SK-N-SH (cell line): ENCODE data around the gene ANTKMT. TPM values are rescaled to one million over a fixed set of nuclear protein-coding genes. Genes with fewer than 3 reads are reported as not detected.

ENCODE experiments used
- CTCF ChIA-PET: fragments of 300-600, 350-600 bp; formaldehyde crosslinking; extraction: SDS; loops from one replicate; lab custom pipeline; 2021; lab: Yijun Ruan, JAX
- POLR2A ChIA-PET: fragments of 350-600 bp; sonication (Branson Sonifier 250); formaldehyde crosslinking; extraction: SDS; loops from one replicate; lab custom pipeline; 2020; ENCODE audit warnings: antibody characterized with exemption, inconsistent platforms; lab: Yijun Ruan, JAX
- DNase-seq: peaks from one replicate; pipeline ENCODE4 v3.0.0; 2012
- H2AFZ ChIP-seq: fragments of 200-600 bp; sonication (generic); 2 replicates; pipeline ENCODE4 v1.8.1; 2016; ENCODE audit warnings: antibody characterized with exemption, mild to moderate bottlenecking, low read depth
- H3F3A ChIP-seq: fragments of 200-600 bp; sonication (generic); replicated peaks from 2 replicates; pipeline ENCODE3; 2016; ENCODE audit warnings: antibody characterized with exemption, mild to moderate bottlenecking; ENCODE audit not compliant: insufficient read depth
- H3K27ac ChIP-seq, 2 experiments: fragments of 200-500 bp in 1 of 2; fragments of 200-600 bp in 1 of 2; sonication (Bioruptor generic) in 1 of 2; sonication (generic), shearing (Covaris generic) in 1 of 2; 2 replicates each; pipeline versions ENCODE4 v1.5.1 to v1.6.1; 2014 to 2016; ENCODE audit warnings: low read depth in 2 of 2, inconsistent platforms in 1 of 2, low read length in 1 of 2, mild to moderate bottlenecking in 1 of 2, mixed read lengths in 1 of 2
- H3K27me3 ChIP-seq: fragments of 200-600 bp; sonication (generic), shearing (Covaris generic); 2 replicates; pipeline ENCODE4 v1.6.1; 2016; ENCODE audit warnings: mixed run types; ENCODE audit not compliant: insufficient read depth
- H3K36me3 ChIP-seq, 2 experiments: fragments of 200-500 bp in 1 of 2; fragments of 200-600 bp in 1 of 2; sonication (Bioruptor generic) in 1 of 2; sonication (generic) in 1 of 2; replicated peaks in 1 of 2; 2 replicates each; pipeline versions ENCODE3 to v1.5.1; 2014 to 2016; ENCODE audit warnings: low read length in 1 of 2, mild to moderate bottlenecking in 1 of 2; ENCODE audit not compliant: insufficient read depth in 2 of 2, control insufficient read depth in 1 of 2
- H3K4me1 ChIP-seq, 2 experiments: fragments of 200-500 bp in 1 of 2; fragments of 200-600 bp in 1 of 2; sonication (Bioruptor generic) in 1 of 2; sonication (generic), shearing (Covaris generic) in 1 of 2; 2 replicates each; pipeline versions ENCODE4 v1.5.1 to v1.6.1; 2014 to 2016; ENCODE audit warnings: low read depth in 1 of 2, low read length in 1 of 2, mixed run types in 1 of 2; ENCODE audit not compliant: insufficient read depth in 2 of 2, control insufficient read depth in 1 of 2
- H3K4me2 ChIP-seq: fragments of 200-600 bp; sonication (generic), shearing (Covaris generic); 2 replicates; pipeline ENCODE4 v1.6.1; 2017; ENCODE audit warnings: mixed run types
- H3K4me3 ChIP-seq, 2 experiments: fragments of 200-500 bp in 1 of 2; fragments of 200-600 bp in 1 of 2; sonication (Bioruptor generic) in 1 of 2; sonication (generic), shearing (Covaris generic) in 1 of 2; 2 replicates each; pipeline versions ENCODE4 v1.5.1 to v1.8.1; 2014 to 2016; ENCODE audit warnings: low read depth in 2 of 2, inconsistent platforms in 1 of 2, low read length in 1 of 2, mild to moderate bottlenecking in 1 of 2, mixed read lengths in 1 of 2, moderate library complexity in 1 of 2
- H3K79me2 ChIP-seq: fragments of 200-600 bp; sonication (generic); 2 replicates; pipeline ENCODE4 v1.8.1; 2017; ENCODE audit warnings: mild to moderate bottlenecking; ENCODE audit not compliant: insufficient read depth
- H3K9ac ChIP-seq: fragments of 200-600 bp; sonication (generic); 2 replicates; pipeline ENCODE4 v1.6.1; 2017; ENCODE audit warnings: mixed run types
- H3K9me2 ChIP-seq: fragments of 200-600 bp; sonication (generic); 2 replicates; pipeline ENCODE4 v1.6.1; 2017; ENCODE audit warnings: mixed run types
- H3K9me3 ChIP-seq: fragments of 200-600 bp; sonication (generic); 2 replicates; pipeline ENCODE4 v1.6.1; 2017; ENCODE audit warnings: mixed run types, mild to moderate bottlenecking, moderate library complexity
- H4K20me1 ChIP-seq: fragments of 200-600 bp; sonication (generic); 2 replicates; pipeline ENCODE4 v1.6.1; 2017; ENCODE audit warnings: mild to moderate bottlenecking, mixed run types; ENCODE audit not compliant: insufficient read depth
- CHD2 ChIP-seq: fragments of 150-350 bp; IDR thresholded peaks from 2 replicates; pipeline ENCODE4 v1.6.1; 2018; ENCODE audit warnings: low read length; ENCODE audit not compliant: partially characterized antibody
- EP300 ChIP-seq, 2 experiments: IDR thresholded peaks; 2 replicates each; pipeline versions ENCODE4 v1.4.0 to v1.6.1; 2012; ENCODE audit warnings: borderline replicate concordance in 1 of 2, low read depth in 1 of 2, low read length in 1 of 2
- EZH2phosphoT487 ChIP-seq: fragments of 200-600 bp; sonication (generic); IDR thresholded peaks from 2 replicates; pipeline ENCODE4 v1.6.1; 2017; ENCODE audit warnings: low read depth, mixed run types, mild to moderate bottlenecking, antibody characterized with exemption, moderate library complexity, borderline replicate concordance
- FOSL2 ChIP-seq: IDR thresholded peaks from 2 replicates; pipeline ENCODE4 v1.4.0; 2012; ENCODE audit warnings: low read depth, mild to moderate bottlenecking, moderate library complexity, borderline replicate concordance
- FOXJ3 ChIP-seq: sonication (generic); formaldehyde crosslinking; IDR thresholded peaks from 2 replicates; pipeline ENCODE4 v1.5.1; 2020; ENCODE audit warnings: mild to moderate bottlenecking, missing genetic modification reagents
- FOXM1 ChIP-seq: IDR thresholded peaks from 2 replicates; pipeline ENCODE4 v1.4.0; 2012; ENCODE audit warnings: low read depth, mild to moderate bottlenecking
- GABPA ChIP-seq: IDR thresholded peaks from 2 replicates; pipeline ENCODE4 v1.4.0; 2012; ENCODE audit warnings: low read depth, mild to moderate bottlenecking
- IRF3 ChIP-seq: fragments of 150-350 bp; IDR thresholded peaks from 2 replicates; pipeline ENCODE4 v1.6.1; 2016; ENCODE audit warnings: mild to moderate bottlenecking, low read depth, low read length
- JUND ChIP-seq: IDR thresholded peaks from 2 replicates; pipeline ENCODE4 v1.4.0; 2012
- MXI1 ChIP-seq: IDR thresholded peaks from 2 replicates; pipeline ENCODE4 v1.6.1; 2012; ENCODE audit warnings: mild to moderate bottlenecking, low read depth, low read length, improper control_type of control experiment
- NFIC ChIP-seq: IDR thresholded peaks from 2 replicates; pipeline ENCODE4 v1.4.0; 2012; ENCODE audit warnings: borderline replicate concordance
- POLR2AphosphoS5 ChIP-seq: IDR thresholded peaks from 2 replicates; pipeline ENCODE4 v1.6.1; 2012; ENCODE audit warnings: low read depth, low read length
- RCOR1 ChIP-seq: fragments of 150-350 bp; IDR thresholded peaks from 2 replicates; pipeline ENCODE4 v1.6.1; 2017; ENCODE audit warnings: antibody characterized with exemption, low read length
- RFX5 ChIP-seq: IDR thresholded peaks from 2 replicates; pipeline ENCODE4 v1.6.1; 2012; ENCODE audit warnings: mild to moderate bottlenecking, improper control_type of control experiment, low read length
- SIN3A ChIP-seq: IDR thresholded peaks from 2 replicates; pipeline ENCODE4 v1.6.1; 2012; ENCODE audit warnings: low read depth, mild to moderate bottlenecking, low read length, moderate library complexity, borderline replicate concordance
- SMC3 ChIP-seq: IDR thresholded peaks from 2 replicates; pipeline ENCODE4 v1.6.1; 2012; ENCODE audit warnings: low read depth, low read length, improper control_type of control experiment
- TCF12 ChIP-seq: IDR thresholded peaks from 2 replicates; pipeline ENCODE4 v1.4.0; 2012
- USF1 ChIP-seq: IDR thresholded peaks from 2 replicates; pipeline ENCODE4 v1.4.0; 2012; ENCODE audit warnings: low read depth, borderline replicate concordance
- USF2 ChIP-seq: fragments of 150-350 bp; IDR thresholded peaks from 2 replicates; pipeline ENCODE4 v1.6.1; 2017; ENCODE audit warnings: antibody characterized with exemption, low read length, low read depth, borderline replicate concordance
- ZBTB33 ChIP-seq: IDR thresholded peaks from 2 replicates; pipeline ENCODE4 v1.4.0; 2012; ENCODE audit warnings: low read depth, borderline replicate concordance
- WGBS: methylation state at CpG from one replicate; pipeline ENCODE4 v1.1.6; 2017; ENCODE audit warnings: low lambda C conversion rate; 5-methylcytosine and 5-hydroxymethylcytosine counted together
- polyA plus RNA-seq, 3 experiments: library from polyadenylated mRNA; depleted of rRNA; stranded (reverse); fragments of >200 nt; gene quantifications; 2 replicates each; pipeline ENCODE4 v1.2.3, GENCODE V29; 2012

Gene ANTKMT
- polyA plus RNA-seq, 1 of the 3 experiments (the other 2 are of a cell fraction): 57.4 TPM

- H3K4me2 ChIP-seq: no peak overlapping the region
- H3K9ac ChIP-seq: no peak overlapping the region
- no peaks in the 10 kb centered on the region for H3K9me2 ChIP-seq
- H3K4me1 ChIP-seq: peaks cover 12 to 52% of the 10 kb centered on the region in 2 experiments; a peak in 3 of 4 replicates
- no peak for DNase-seq
- POLR2A ChIA-PET: interaction anchor here (1.4 to 2.6 kb wide), 2 partner anchors 8 to 65 kb away, joined by 3 to 13 read pairs; partner anchors contain the start of gene CCDC78
- H3K9me3 ChIP-seq: no peaks in the 10 kb centered on the region
- H3K27ac ChIP-seq: no peak overlapping the region; a peak in 1 of 4 replicates
- H2AFZ ChIP-seq: no peak overlapping the region
- 95% methylated on average over 16 of the region's 32 CpGs for WGBS
- no peaks in the 10 kb centered on the region for H3K27me3 ChIP-seq
- peaks cover 0 to 4% of the 10 kb centered on the region in 2 experiments for H3K36me3 ChIP-seq
- TF ChIP-seq FOSL2: no peak
- TF ChIP-seq CHD2: no peak
- no peak for TF ChIP-seq NFIC
- TF ChIP-seq JUND: no peak
- no peak for TF ChIP-seq TCF12
- TF ChIP-seq FOXJ3 (CRISPR knock-in tag): no peak
- TF ChIP-seq EP300 (IDR thresholded peaks at IDR 0.05; ENCODE audit: borderline replicate concordance in 1 of 2, low read depth in 1 of 2, low read length in 1 of 2): no peak
- TF ChIP-seq MXI1: no peak
- TF ChIP-seq RCOR1: no peak
- no peak for TF ChIP-seq EZH2phosphoT487
- TF ChIP-seq ZBTB33: no peak
- no peak for TF ChIP-seq FOXM1
- no peak for TF ChIP-seq USF2
- TF ChIP-seq USF1: no peak
- no peak for TF ChIP-seq POLR2AphosphoS5
- no peak for TF ChIP-seq GABPA
- no peak for TF ChIP-seq IRF3
- TF ChIP-seq SIN3A: no peak
- no peak for TF ChIP-seq RFX5
- TF ChIP-seq SMC3: no peak
- H3F3A ChIP-seq: peaks cover 21% of the 10 kb centered on the region
- CTCF ChIA-PET: interaction anchor here (1.8 to 22.4 kb wide), 5 partner anchors 11 to 67 kb away, joined by 7 to 358 read pairs (median 29); partner anchors contain the start of genes ANTKMT, CCDC78, CHTF18 and CIAO3
- peaks cover 2% of the 10 kb centered on the region; the same call in 1 of the 2 replicates for H3K79me2 ChIP-seq
- peaks cover 20% of the 10 kb centered on the region; the same call in 1 of the 2 replicates for H4K20me1 ChIP-seq
- H3K4me3 ChIP-seq: no peak overlapping the region
These were observed 3.3 kb upstream of the ANTKMT start for GRCh38 chr16:717450-718245.
